HG02763 (cell line): ENCODE data around the gene ZBTB20.

Experiments
- ATAC-seq: cut with Tn5 transposase; IDR thresholded peaks from one replicate; pipeline ENCODE4 v1.9.1; 2021; ENCODE audit warnings: mild to moderate bottlenecking, moderate library complexity; ENCODE audit not compliant: unreplicated experiment

ZBTB20 gene

GRCh38 chr3:114402838-114403237 is 744.2 kb downstream of the ZBTB20 start:
- no peak for ATAC-seq

- no peak for ATAC-seq
Measured at GRCh38 chr3:114401346-114401745, 745.7 kb downstream of the ZBTB20 start.

- no peak for ATAC-seq
Measured at GRCh38 chr3:114400371-114400770, 746.7 kb downstream of the ZBTB20 start.

GRCh38 chr3:114394551-114394950 is 752.5 kb downstream of the ZBTB20 start:
- ATAC-seq: no peak

- no peak for ATAC-seq
Measured at GRCh38 chr3:114393367-114394072, 753.6 kb downstream of the ZBTB20 start.

GRCh38 chr3:114392831-114393230 is 754.3 kb downstream of the ZBTB20 start:
- ATAC-seq: no peak

- ATAC-seq: no peak
Measured at GRCh38 chr3:114389156-114389555, 757.9 kb downstream of the ZBTB20 start.

GRCh38 chr3:114384558-114384903 is 762.6 kb downstream of the ZBTB20 start:
- ATAC-seq: no peak

- ATAC-seq: peak; percentile 76
Measured at GRCh38 chr3:114383875-114384557, 763.1 kb downstream of the ZBTB20 start.

GRCh38 chr3:114380233-114380651 is 766.8 kb downstream of the ZBTB20 start:
- ATAC-seq: no peak

GRCh38 chr3:114379266-114379665 is 767.8 kb downstream of the ZBTB20 start:
- ATAC-seq: no peak

- ATAC-seq: no peak
Measured at GRCh38 chr3:114378760-114379159, 768.3 kb downstream of the ZBTB20 start.

GRCh38 chr3:114377426-114377825 is 769.7 kb downstream of the ZBTB20 start:
- ATAC-seq: no peak

- ATAC-seq: no peak
Measured at GRCh38 chr3:114376516-114377185, 770.4 kb downstream of the ZBTB20 start.

- no peak for ATAC-seq
Measured at GRCh38 chr3:114375608-114376421, 771.3 kb downstream of the ZBTB20 start.

- no peak for ATAC-seq
Measured at GRCh38 chr3:114374433-114374990, 772.6 kb downstream of the ZBTB20 start.

- ATAC-seq: no peak
Measured at GRCh38 chr3:114370537-114371174, 776.4 kb downstream of the ZBTB20 start.

GRCh38 chr3:114365909-114366308 is 781.2 kb downstream of the ZBTB20 start:
- ATAC-seq: no peak

GRCh38 chr3:114364806-114365654 is 782.1 kb downstream of the ZBTB20 start:
- no peak for ATAC-seq
